CD4-positive, alpha-beta T cell treated with Interleukin-4 for 4 hours (primary cell): Measurements from ENCODE around the gene USP53.
"Not testable (repeated sequence)": the region's sequence is repeated elsewhere in the genome, so short reads cannot be mapped to it uniquely, and the experiment has no call there.

Experiments
- DNase-seq: peaks from one replicate; pipeline ENCODE4 v3.0.0-alpha.2; 2020

USP53 gene

DNA sequence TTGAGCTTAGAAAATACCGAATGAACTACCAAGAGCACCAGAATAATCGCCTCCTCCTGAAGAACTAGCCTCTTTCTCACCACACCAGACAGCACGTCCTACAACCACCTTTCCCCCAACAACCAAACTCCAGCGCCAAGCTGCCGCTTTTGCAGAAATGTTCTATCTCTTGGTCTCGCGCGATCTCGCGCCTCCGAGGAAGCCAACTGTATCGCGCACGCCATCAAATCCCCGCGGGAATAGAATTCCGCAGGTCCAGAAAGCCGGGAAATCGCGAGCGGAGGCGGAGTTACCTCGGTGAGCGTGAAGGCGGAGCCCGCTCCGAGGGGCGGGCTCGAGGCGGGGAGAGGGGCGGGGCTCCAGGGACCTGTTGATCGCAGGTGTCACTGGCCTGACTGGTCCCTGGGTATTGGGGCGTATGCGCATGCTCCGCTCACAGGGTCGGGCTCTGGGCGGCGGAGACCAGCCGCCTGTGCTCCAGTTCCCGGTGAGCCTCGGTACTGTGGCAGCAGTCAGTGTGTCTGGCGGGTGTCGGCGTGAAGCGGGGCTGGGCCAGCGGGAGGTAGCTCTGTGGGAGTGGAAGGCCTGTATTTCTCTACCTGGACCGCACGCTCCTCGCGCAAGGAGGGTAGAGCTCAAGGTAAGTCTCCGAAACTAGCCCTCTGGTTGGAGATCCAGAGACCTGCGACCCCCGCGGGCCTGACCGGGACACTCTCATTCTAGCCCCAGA is at the start of gene USP53:
USP53 (plus strand) TSS at position 480 of the 730 bp plus-strand sequence. CDS start 27,047 bp downstream, outside the sequence.
- DNase-seq: peak; percentile 98

DNA sequence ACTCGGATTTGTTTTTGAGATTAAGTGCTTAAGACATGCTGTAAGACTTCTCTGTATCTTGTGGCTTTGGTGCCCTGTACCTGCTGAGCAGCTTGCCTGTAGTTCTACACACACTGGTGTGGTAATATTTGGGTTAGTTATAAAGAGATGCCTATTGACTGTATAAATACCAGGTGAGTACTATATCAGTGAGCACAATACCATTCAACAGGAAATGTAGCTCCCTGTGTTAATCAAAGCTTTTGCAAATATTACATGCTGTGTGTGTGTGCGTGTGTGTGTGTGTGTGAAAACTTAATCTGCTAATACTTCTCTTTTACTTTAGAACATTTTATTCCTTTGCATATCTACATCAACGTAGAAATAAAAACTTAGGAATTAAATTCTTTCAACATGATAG is 46.7 kb upstream of the USP53 start:
- DNase-seq: no peak

DNA sequence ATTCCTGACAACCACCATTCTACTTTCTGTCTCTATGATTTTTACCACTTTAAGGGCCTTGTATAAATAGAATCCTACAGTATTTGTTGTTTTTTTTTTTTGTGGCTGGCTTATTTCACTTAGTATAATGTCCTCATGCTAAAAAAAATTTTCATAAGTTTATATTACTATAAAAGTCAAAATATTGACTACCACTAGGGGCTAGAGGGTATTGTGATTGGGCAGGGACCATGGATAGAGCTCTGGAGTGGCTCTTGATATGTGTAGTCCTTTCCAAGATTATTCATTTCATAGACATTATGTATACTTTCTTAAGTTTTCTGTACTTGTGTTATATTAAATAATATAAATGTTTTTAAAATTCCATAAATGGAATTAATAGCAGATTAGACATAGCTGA is 42.3 kb upstream of the USP53 start:
- DNase-seq: no peak

DNA sequence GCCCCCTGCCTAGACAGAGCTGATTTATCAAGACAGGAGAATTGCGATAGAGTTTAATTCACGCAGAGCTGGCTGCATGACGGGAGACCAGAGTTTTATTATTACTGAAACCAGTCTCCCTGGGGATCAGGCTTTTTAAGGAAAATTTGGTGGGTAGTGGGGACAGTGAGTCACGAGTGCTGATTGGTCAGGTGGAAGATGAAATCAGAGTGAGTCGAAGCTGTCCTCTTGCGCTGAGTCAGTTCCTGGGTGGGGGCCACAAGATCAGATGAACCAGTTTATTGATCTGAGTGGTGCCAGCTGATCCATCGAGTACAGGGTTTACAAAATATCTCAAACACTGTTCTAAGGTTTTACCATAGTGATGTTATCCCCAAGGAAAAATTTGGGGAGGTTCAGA is 40.3 kb upstream of the USP53 start:
- DNase-seq: no peak

DNA sequence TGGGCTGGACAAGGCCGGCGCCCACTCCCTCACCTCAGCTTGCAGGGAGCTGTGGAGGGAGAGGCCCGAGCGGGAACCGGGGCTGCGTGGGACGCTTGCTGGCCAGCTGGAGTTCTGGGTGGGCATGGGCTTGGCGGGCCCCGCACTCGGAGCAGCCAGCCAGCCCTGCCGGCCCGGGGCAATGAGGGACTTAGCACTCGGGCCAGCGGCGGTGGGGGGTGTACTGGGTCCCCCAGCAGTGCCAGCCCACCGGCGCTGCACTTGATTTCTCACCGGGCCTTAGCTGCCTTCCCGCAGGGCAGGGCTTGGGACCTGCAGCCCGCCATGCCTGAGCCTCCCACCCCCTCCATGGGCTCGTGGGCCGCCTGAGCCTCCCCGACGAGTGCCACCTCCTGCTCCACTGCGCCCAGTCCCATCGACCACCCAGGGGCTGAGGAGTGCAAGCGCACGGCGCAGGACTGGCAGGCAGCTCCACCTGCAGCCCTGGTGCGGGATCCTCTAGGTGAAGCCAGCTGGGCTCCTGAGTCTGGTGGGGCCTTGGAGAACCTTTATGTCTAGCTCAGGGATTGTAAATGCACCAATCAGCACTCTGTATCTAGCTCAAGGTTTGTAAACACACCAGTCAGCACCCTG is 38.7 kb upstream of the USP53 start:
- DNase-seq: not testable (repeated sequence)

DNA sequence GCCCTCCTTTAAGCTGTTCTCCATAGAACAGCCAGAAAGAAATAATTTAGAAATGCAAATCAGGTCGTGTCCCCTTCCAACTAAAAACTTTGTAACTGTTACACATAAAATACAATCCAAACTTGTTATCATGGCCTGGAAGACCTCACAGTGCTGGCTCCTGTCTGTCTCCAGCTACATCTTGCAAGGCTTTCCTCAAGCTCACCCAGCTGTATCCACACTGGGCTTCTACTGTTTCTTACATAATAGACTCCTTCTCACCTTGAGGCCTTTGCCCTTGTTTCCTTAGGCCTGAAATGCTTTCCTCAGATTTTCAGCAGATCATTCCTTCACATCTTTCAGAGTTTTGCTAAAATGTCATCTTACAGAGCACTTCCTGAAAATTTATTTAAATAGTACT is 33.5 kb upstream of the USP53 start:
- no peak for DNase-seq

DNA sequence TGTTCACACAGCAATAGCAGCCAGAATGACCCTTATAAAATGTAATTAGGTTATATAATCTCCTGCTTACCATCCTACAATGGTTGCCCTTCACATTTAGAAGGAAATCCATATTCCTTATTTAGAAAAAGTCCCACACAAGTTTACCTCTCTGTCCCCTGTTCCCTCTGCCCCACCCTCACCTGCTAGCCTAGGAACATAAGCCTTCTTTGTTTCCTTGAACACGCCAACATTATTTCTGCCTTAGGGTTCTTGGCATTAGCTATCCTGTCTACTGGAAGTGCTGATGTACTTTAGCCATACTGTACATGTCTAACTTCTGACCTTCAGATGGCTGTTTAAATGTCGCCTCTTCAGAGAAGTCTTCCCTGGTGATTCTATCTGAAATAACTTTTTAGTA is 28.4 kb upstream of the USP53 start:
- DNase-seq: no peak

DNA sequence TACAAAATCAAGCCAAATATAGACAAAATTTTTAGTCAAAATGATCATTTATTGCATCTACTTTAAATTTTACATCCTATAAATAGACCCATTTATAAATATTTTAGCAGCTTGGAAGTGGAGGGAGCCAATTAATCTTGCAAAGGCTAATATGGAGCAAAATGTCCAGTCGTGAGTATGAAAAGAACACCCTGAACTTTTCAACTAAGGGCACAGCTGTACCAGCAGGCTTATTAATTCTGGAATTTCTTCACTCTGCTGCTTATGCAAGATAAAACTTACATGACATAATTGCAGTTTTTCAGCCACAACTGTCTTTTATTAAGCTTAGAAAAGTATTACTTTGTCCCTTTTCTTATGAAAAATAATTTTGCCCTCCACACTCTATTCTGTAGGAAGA is 22.9 kb upstream of the USP53 start:
- no peak for DNase-seq

DNA sequence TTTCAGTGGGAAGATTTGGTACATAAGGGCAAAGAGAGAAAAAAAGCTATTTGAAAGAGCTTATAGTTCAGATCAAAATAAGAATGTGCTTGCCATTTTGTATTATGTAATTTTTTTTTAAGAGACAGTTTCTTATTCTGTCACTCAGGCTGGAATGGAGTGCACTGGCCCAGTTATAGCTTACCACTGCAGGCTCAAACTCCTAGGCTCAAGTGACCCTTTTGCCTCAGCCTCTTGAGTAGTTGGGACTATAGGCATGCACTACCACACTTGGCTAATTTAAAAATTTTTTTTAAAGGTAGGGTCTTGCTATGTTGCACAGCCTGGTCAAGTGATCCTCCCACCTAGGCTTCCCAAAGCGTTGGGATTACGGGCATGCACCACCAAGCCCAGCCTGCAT is 22.2 kb upstream of the USP53 start:
- no peak for DNase-seq

DNA sequence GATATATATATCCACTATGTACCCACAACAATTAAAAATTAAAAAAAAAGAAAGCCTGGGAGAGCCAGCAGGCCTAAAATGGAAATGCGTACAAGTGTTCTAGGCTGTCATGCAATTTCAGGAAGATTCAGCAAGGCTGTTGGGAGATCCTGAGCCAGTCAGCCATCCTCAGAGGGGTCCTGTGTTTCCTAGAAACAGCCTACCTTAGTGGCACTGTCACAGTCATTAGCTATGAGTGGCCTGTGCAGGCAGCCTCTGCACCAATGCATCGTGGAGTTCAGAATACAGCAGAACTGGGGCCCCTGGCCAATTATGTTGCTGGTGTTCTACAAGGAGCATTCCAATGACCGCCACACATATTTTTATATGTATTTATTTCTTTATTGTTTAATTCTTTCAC is 21.0 kb upstream of the USP53 start:
- DNase-seq: no peak

DNA sequence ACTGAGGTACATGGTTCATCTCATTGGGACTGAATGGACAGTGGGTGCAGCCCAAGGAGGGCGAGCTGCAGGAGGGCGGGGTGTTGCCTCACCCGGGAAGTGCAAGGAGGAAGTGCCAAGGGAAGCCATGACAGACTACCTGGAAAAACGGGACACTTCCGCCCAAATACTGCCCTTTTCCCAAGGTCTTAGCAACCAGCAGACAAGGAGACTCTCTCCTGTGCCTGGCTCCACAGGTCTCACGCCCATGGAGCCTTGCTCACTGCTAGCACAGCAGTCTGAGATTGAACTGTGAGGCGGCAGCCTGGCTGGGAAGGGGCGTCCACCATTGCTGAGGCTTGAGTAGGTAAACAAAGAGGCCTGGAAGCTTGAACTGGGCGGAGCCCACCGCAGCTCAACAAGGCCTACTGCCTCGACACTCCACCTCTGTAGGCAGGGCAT is 14.7 kb upstream of the USP53 start:
- no peak for DNase-seq

DNA sequence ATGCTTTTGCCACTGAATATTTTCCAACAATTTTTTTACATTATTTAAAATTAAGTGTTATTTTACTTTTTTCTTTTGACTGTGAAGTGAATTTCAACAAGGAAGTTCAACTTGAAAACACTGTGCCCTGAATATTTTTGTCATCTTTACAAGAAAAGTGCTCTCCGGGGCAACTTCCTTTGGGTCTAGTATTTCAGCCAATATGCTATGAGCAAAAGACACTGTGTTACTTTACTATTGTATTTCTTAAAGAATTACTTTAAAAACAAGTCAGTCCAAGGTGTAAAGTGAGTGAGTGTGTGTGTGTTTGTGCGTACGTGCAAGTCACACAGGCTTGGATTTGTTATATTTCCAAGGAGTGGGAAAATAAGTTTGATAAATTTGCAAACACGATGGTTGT is 7.6 kb upstream of the USP53 start:
- DNase-seq: no peak

DNA sequence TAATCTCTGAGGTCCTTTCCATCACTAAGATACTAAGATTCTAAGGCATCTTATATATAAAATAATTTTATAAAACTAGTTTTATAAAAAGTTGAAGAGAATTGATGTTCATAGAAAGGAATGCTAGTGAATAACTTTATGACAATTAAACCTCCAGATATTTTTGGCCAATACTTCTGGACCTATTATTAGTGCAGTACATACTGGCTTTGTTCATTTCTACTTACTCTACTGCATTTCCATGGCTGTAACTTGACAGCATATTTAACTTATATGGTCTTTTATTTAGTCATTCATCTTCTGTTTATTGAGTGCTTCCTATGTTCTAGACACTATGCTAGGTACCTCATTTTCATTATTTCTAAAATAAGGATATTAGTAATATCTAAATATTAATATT is 6.8 kb upstream of the USP53 start:
- DNase-seq: no peak

DNA sequence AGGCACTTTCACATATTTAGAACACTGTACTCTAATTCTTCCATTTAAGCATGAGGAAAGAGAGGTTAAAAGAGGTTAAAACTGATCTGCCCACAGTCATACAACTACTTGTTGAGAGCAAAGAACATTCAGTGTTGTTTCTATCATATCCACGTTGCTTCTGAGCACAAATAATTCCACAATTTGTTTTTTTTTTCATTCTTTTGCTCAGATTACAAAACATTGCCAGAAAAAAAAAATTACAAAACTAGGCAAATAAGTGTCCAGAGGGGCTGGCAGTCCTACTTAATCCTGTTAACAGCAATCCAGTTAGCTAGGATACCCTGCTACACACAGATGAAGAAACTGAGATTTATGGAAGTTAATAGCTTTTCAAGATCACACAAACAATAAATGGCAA is 6.3 kb upstream of the USP53 start:
- no peak for DNase-seq

DNA sequence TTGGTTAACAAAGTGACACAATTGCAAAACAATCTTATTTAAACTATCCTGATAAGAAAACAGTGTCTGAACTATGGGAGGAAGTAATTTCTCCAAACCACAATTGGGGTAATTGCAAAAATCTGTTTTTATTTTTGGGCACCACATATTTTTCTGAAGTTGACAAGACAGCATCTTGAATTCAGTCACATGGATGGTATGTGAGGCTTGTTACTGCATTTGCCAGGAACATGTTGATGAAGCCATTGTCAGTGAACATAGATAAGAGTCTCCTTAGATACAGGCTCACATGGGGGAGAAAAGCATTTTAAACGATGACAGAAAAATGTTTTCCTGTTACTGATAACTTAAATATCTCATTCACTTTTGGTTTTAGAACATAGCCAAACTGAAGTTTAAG is 5.5 kb upstream of the USP53 start:
- no peak for DNase-seq

DNA sequence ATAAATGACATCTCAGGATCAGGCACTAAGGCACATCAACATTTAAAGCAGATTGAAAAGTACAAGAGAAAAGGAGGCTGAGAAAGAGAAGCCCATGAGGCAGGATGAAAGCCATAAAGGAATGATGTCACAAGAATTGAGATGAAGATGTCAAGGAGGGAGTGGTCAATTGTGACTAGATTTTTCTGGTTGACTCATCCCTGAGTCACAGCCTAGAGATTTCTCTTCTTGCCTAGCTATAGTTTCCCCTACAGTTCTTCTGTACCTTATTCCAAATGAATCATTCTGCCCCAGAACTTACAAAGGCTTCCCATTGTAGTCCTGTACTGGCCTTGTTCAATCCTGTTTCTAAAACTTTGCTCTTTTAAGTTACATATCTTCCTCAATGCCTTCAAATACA is 3.4 kb upstream of the USP53 start:
- DNase-seq: peak; percentile 54

DNA sequence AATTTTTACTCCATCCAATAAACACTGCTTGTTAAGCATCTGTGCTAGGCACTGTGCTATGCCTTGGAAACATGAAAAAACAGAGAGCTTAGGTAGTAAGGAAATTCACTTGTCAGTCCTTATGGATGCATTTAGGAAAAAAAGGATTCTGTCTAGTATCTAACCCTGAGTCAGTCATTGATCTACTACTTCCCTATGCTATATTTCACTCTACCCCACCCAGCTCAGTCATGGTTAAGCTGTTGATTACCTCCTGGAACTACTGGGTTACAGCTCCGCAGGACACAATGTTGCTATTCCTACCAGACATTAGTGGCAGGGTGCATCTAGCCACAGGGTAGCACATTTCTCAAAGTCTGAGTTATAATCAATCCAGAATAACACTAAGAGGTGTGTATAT is 2.9 kb upstream of the USP53 start:
- no peak for DNase-seq

DNA sequence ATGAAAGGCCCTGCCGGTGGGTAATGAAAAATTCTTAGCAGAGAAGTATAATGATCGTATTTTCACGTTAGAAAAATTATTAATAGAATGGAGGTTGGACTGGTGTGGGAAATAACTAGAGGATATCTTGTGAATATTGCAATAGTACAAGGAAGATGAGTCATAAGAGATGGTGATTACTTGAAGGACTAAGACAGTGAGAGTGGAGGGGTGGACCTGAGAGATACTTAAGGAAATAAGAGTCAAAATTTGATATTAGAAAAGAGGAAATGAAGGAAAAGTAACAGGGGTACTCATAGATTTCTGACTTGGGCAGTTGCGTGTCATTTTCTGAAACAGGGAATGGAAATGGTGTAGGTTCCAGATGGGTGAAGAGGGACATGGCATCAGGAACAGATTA is 1.7 kb upstream of the USP53 start:
- no peak for DNase-seq

DNA sequence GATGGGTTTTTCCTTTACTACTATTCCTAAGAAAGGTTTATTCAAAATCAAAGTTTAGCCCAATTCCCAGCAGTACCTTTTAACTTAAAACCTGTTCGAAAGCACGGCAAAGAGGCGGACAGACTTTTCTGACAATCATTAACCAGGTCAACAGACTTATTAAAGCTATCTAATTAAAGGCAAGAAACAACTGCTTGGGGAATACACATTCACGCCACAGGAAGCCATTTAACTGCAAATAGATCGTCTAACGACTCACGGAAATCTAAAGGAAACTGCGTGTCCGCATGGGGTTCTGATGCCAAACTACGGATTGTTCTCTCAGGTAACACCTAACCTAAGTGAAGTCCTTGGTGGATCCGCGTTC is 663 bp upstream of the USP53 start:
- peak; percentile 51 for DNase-seq

DNA sequence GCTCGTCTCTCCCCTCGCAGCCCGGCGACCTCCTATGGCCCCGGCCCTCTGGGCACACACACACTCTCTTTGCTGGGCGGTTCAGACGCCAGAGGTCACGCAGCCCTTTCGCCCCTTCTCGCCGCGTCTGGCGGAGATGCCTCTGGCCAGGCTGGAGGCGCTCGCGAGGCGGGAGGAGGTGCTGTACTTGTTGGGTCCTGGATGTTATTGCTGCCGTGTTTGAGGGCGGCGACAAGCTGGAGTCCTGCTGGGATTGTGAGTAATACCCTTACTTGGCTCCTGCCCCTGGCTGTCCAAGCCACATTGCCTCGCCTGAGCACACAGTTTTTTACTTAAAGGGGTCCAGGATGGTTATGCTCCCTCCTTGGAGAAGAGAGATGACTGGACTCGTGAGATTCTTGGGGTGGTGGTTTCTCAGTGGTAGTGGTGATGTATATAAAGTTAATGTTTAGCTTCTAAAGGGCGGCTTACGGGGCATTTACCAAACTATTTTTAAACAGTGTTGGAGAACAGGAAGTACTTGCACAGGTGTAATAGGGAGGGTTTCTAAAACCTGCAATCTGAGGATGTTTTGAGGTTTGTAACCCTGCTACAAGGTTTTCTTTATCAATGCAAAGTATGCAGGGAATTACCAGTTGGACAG is 572 bp downstream of the USP53 start:
- peak; percentile 58 for DNase-seq

DNA sequence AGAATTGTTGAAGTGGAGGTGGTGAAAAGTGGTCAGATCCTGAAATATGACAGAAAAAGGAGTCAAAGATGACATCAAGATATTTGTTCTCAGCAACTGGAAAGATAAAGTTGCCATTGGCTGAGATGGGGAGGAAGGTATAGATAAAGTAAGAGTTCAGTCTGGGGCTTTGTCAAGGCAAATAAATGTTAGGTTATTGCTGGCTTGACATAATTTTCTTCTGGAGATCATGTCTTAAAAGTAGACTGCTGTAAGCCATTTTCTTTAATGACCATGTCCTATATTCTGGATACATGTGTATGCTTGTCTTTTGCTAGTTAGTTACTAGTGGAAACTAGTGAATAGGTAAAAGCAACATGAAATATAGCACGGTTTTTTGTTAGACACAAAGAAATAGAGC is 5.6 kb downstream of the USP53 start:
- DNase-seq: no peak

DNA sequence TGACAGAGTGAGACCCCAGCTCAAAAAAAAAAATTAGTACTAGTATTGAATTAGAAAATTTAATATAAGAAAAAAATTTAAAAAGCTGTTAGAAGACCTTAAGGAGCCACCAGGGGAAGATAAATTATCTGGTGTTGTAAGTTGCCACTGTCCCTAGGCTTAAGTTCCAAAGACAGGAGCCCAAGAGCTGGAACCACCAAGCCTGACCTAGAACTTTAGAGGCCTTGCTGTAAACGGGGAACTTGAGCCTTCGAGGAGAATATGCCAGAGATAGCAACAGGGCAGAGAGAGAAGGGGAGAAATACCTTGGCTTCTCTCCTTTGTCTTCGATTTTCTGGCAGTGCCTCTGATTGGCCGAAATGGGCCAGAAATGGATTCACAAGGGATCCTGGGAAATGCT is 8.9 kb downstream of the USP53 start:
- DNase-seq: no peak

DNA sequence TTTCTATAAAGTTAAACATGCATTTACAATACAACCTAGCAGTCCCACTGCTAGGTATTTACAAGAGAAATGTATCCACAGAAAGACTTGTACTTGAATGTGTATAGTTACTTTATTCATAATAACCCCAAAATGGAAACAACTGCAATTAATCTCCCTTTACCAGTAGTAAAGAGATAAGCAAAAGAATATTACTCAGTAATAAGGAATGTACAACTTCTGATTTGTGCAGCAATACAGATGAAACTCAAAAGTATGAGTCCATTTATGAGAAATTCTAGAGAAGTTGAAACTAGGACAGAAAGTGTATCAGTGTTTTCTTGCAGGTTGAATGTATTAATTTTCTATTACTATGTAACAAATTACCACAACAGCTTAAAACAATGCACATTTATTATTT is 15.2 kb downstream of the USP53 start:
- no peak for DNase-seq

DNA sequence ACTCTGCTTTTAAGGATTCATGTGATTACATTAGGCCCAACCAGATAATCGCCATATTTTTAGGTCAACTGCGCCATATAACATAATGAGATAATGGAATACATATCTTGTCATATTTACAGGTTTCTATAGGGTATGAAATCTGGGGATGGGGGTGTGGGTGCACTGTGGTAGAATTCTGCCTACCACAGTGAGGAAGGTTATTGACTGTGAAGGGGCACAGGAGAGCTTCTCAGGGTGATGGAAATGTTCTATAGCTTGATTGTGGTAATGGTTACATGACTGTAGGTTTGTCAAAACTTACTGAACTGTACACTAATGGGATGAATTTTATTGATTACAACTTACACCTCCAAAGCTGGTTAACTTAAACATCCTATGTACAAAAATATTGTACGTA is 15.9 kb downstream of the USP53 start:
- no peak for DNase-seq
